ENCODE measurements around the gene EPN1. TPM values are rescaled to one million over a fixed set of nuclear protein-coding genes. Genes with fewer than 3 reads are reported as not detected.
A peak's percentile ranks its signal among the peaks of the same experiment; 100 is the strongest.

The EPN1 gene
- total and polyA plus RNA-seq, 2 of the 13 experiments (the other 11 are each of a cell fraction or from before 2014, with no cell fraction given), result 28.9 to 31.7 TPM

- no peak overlapping the region for H3K4me3 ChIP-seq (replicated peaks in 1 of 3; ENCODE audit: insufficient read depth in 1 of 3, low read depth in 2 of 3, low read length in 3 of 3)
- no peaks in the 10 kb centered on the region; a peak in 1 of 5 replicates for H3K27me3 ChIP-seq (ENCODE audit: control insufficient read depth in 1 of 2, insufficient read depth in 2 of 2, low read length in 2 of 2)
- H3K4me2 ChIP-seq (ENCODE audit: low read depth, low read length), result peak overlapping the region; percentile 23; the same call in 1 of the 2 replicates
- ChIA-PET CTCF (ENCODE audit: low intra/inter-chr PET ratio, low total read pairs) (no interaction called here), POLR2A (no interaction called here)
- TF ChIP-seq ZXDC (CRISPR knock-in tag; IDR thresholded peaks at IDR 0.05), result no peak
- TF ChIP-seq ZNF317 (CRISPR knock-in tag; IDR thresholded peaks at IDR 0.05), result no peak
- TF ChIP-seq AGO2 (optimal IDR thresholded peaks at IDR 0.05; ENCODE audit: low read depth, low read length), result peak; percentile 91
- no peak for TF ChIP-seq RFX1 (IDR thresholded peaks at IDR 0.05)
- no peak for TF ChIP-seq HES4 (CRISPR knock-in tag; IDR thresholded peaks at IDR 0.05; ENCODE audit: borderline replicate concordance)
- peak; percentile 70 for TF ChIP-seq RBFOX2 (IDR thresholded peaks at IDR 0.05; ENCODE audit: low read depth, low read length)
- no peak for TF ChIP-seq ZNF101 (CRISPR knock-in tag; IDR thresholded peaks at IDR 0.05; ENCODE audit: borderline replicate concordance, low read depth)
- TF ChIP-seq ZNF264 (CRISPR knock-in tag; IDR thresholded peaks at IDR 0.05), result no peak
- no peak for TF ChIP-seq TFDP1 (CRISPR knock-in tag; IDR thresholded peaks at IDR 0.05; ENCODE audit: borderline replicate concordance)
- no peak for TF ChIP-seq JARID2 (CRISPR knock-in tag; IDR thresholded peaks at IDR 0.05; ENCODE audit: insufficient replicate concordance)
- no peak for TF ChIP-seq ZNF12 (CRISPR knock-in tag; IDR thresholded peaks at IDR 0.05)
- no peak for TF ChIP-seq GPBP1L1 (CRISPR knock-in tag; IDR thresholded peaks at IDR 0.05)
- TF ChIP-seq SNAI1 (CRISPR knock-in tag; IDR thresholded peaks at IDR 0.05; ENCODE audit: borderline replicate concordance), result no peak
- TF ChIP-seq ETV5 (CRISPR knock-in tag; IDR thresholded peaks at IDR 0.05; ENCODE audit: borderline replicate concordance), result no peak
- no peak for TF ChIP-seq BATF2 (CRISPR knock-in tag; IDR thresholded peaks at IDR 0.05)
- WGBS (ENCODE audit: low lambda C conversion rate), result 97% methylated on average over 27 of the region's 37 CpGs
- intact Hi-C loops (cut with micrococcal nuclease; ENCODE audit: unreplicated experiment), result no loop called here
- H3K79me2 ChIP-seq (ENCODE audit: insufficient read depth, low read length), result peaks cover 69% of the 10 kb centered on the region
- no peak overlapping the region for H3K9ac ChIP-seq (ENCODE audit: insufficient read depth, low read depth, low read length)
- H3K36me3 ChIP-seq (replicated peaks in 1 of 2; ENCODE audit: control insufficient read depth in 1 of 2, insufficient read depth in 2 of 2, low read length in 2 of 2), result peaks cover 31 to 49% of the 10 kb centered on the region in 2 experiments
- H2AFZ ChIP-seq (ENCODE audit: low read length), result no peak overlapping the region
- peaks cover 49% of the 10 kb centered on the region for H4K20me1 ChIP-seq (ENCODE audit: insufficient read depth, low read length)
- no TSS peak for BruUV-seq (replicated peaks)
- peaks cover 24% of the 10 kb centered on the region for H3K4me1 ChIP-seq (ENCODE audit: insufficient read depth, low read length)
- H3K9me3 ChIP-seq (ENCODE audit: low read length), result no peaks in the 10 kb centered on the region
- DNase-seq (ENCODE audit: low spot score) (no peak), FAIRE-seq (no peak), ATAC-seq (no peak)
- no peak overlapping the region for H3K27ac ChIP-seq (ENCODE audit: extremely low read length, insufficient read depth, low read length)
- in situ Hi-C loops (cut with HindIII; ENCODE audit: extremely low pct_ligation_motif_present, low pct_unique_long_range_greater_than_20kb), result no loop called here
These were observed 16.1 kb upstream of the EPN1 start for GRCh38 chr19:55658846-55659459.
